Upper lobe of right lung (tissue), 1 donor: ENCODE results near the gene ALDH3B1. TPM values are rescaled to one million over a fixed set of nuclear protein-coding genes. Genes with fewer than 3 reads are reported as not detected.

Source experiments
- ATAC-seq: fragments of 200-7000 bp; cut with Tn5 transposase; one replicate; pipeline ENCODE4 v1.9.1; 2020; ENCODE audit warnings: mild to moderate bottlenecking, moderate library complexity
- DNase-seq: peaks from one replicate; pipeline ENCODE4 v3.0.0-alpha.2; 2020
- H3K27ac ChIP-seq: fragments of 200-600 bp; one replicate; pipeline ENCODE4 v1.8.0; 2022
- H3K27me3 ChIP-seq: fragments of 200-600 bp; one replicate; pipeline ENCODE4 v1.8.0; 2022; ENCODE audit warnings: mild to moderate bottlenecking
- H3K36me3 ChIP-seq: fragments of 200-600 bp; one replicate; pipeline ENCODE4 v1.8.0; 2022
- H3K4me1 ChIP-seq: fragments of 200-600 bp; one replicate; pipeline ENCODE4 v1.8.0; 2022
- H3K4me3 ChIP-seq: fragments of 200-600 bp; one replicate; pipeline ENCODE4 v1.8.0; 2022; ENCODE audit warnings: mild to moderate bottlenecking
- H3K9me3 ChIP-seq: fragments of 200-600 bp; one replicate; pipeline ENCODE4 v1.8.0; 2022
- CTCF ChIP-seq: fragments of 200-600 bp; IDR thresholded peaks from one replicate; pipeline ENCODE4 v1.8.0; 2022; ENCODE audit warnings: antibody characterized with exemption
- intact Hi-C: fragments of 100-400 bp; cut with DNase I; formaldehyde crosslinking; loops from one replicate; pipeline ENCODE4 v1.11.0; 2022
- total RNA-seq: library from RNA; stranded (reverse); fragmentation: NEBNext Ultra II Directional; extraction: Animal tissue kit (Norgen Biotek cat#: 25700); gene quantifications from one replicate; pipeline ENCODE4 v1.2.1, GENCODE V29; 2021
- donor health status: DM: no; HTN: yes; CAD: no; lungs with severe emphysema.

The ALDH3B1 gene
- total RNA-seq, 1 donor from 2014 or later = 95.9 TPM

- TF ChIP-seq CTCF = no peak
- intact Hi-C loops = no loop called here
Observed at GRCh38 chr11:67996051-67996450, 14.1 kb upstream of the ALDH3B1 start.

GRCh38 chr11:67996622-67997474 is 13.3 kb upstream of the ALDH3B1 start:
- Histone ChIP-seq H3K27me3 (no peaks in the 10 kb centered on the region), H3K36me3 (no peaks in the 10 kb centered on the region), H3K9me3 (no peaks in the 10 kb centered on the region), H3K4me1 (no peaks in the 10 kb centered on the region), H3K27ac (no peak overlapping the region), H3K4me3 (no peak overlapping the region)
- no peak for TF ChIP-seq CTCF
- intact Hi-C loops = no loop called here
- DNase-seq (peak; percentile 91), ATAC-seq (peak; percentile 94)

More at GRCh38 chr11:67996051-67996450, 14.1 kb upstream of the ALDH3B1 start:
- Histone ChIP-seq H3K27ac (no peak overlapping the region), H3K4me1 (no peaks in the 10 kb centered on the region), H3K27me3 (no peaks in the 10 kb centered on the region), H3K36me3 (no peaks in the 10 kb centered on the region), H3K4me3 (no peak overlapping the region), H3K9me3 (no peaks in the 10 kb centered on the region)
- no peak for ATAC-seq
- peak; percentile 42 for DNase-seq

GRCh38 chr11:67997475-67997921 is 12.6 kb upstream of the ALDH3B1 start:
- Histone ChIP-seq H3K36me3 (no peaks in the 10 kb centered on the region), H3K27me3 (no peaks in the 10 kb centered on the region), H3K9me3 (no peaks in the 10 kb centered on the region), H3K4me3 (no peak overlapping the region), H3K27ac (no peak overlapping the region), H3K4me1 (no peaks in the 10 kb centered on the region)
- DNase-seq (peak; percentile 66), ATAC-seq (no peak)
- no peak for TF ChIP-seq CTCF
- intact Hi-C loops = no loop called here

- H3K36me3 ChIP-seq = no peaks in the 10 kb centered on the region
- H3K9me3 ChIP-seq = no peaks in the 10 kb centered on the region
- no peak overlapping the region for H3K27ac ChIP-seq
- ATAC-seq (no peak), DNase-seq (peak; percentile 53)
- no peaks in the 10 kb centered on the region for H3K4me1 ChIP-seq
- intact Hi-C loops = no loop called here
- TF ChIP-seq CTCF = no peak
- no peaks in the 10 kb centered on the region for H3K27me3 ChIP-seq
- H3K4me3 ChIP-seq = no peak overlapping the region
Observed at GRCh38 chr11:67998150-67999045, 11.7 kb upstream of the ALDH3B1 start.

GRCh38 chr11:67999201-67999629 is 10.9 kb upstream of the ALDH3B1 start:
- H3K27ac ChIP-seq = no peak overlapping the region
- TF ChIP-seq CTCF = no peak
- DNase-seq = peak; percentile 53
- H3K4me3 ChIP-seq = no peak overlapping the region
- no peak for ATAC-seq
- no peaks in the 10 kb centered on the region for H3K27me3 ChIP-seq
- intact Hi-C loops = no loop called here
- no peaks in the 10 kb centered on the region for H3K36me3 ChIP-seq
- no peaks in the 10 kb centered on the region for H3K9me3 ChIP-seq
- peaks cover 1% of the 10 kb centered on the region for H3K4me1 ChIP-seq
